Stimulated activated CD4-positive, alpha-beta T cell treated with anti-CD3 and anti-CD28 coated beads, Interleukin-1b, Interleukin-23, amount 100 ng/mL, for 4 hours (primary cell): ENCODE results near the gene CDC42EP4.
"Not testable (repeated sequence)": the region's sequence is repeated elsewhere in the genome, so short reads cannot be mapped to it uniquely, and the experiment has no call there.

Experiments used
- DNase-seq, 2 donors: peaks; one replicate each; pipeline ENCODE4 v3.0.0-alpha.2; 2020; ENCODE audit warnings: low read depth in 2 of 2

CDC42EP4 gene

GRCh38 chr17:73320601-73321264 lies 8.9 kb upstream of the CDC42EP4 start:
- no peak for DNase-seq

- no peak for DNase-seq
Observed at GRCh38 chr17:73319766-73320165, 8.0 kb upstream of the CDC42EP4 start.

GRCh38 chr17:73318836-73319235 lies 7.0 kb upstream of the CDC42EP4 start:
- no peak for DNase-seq

- DNase-seq, result no peak
Observed at GRCh38 chr17:73318427-73318813, 6.6 kb upstream of the CDC42EP4 start.

- DNase-seq, result no peak
Observed at GRCh38 chr17:73317513-73318426, 6.0 kb upstream of the CDC42EP4 start.

GRCh38 chr17:73316919-73317505 lies 5.2 kb upstream of the CDC42EP4 start:
- no peak for DNase-seq

GRCh38 chr17:73315471-73315870 lies 3.7 kb upstream of the CDC42EP4 start:
- no peak for DNase-seq

- DNase-seq, result no peak
Observed at GRCh38 chr17:73313526-73314127, 1.8 kb upstream of the CDC42EP4 start.

- DNase-seq, result not testable (repeated sequence)
Observed at GRCh38 chr17:73312887-73313286, 1.1 kb upstream of the CDC42EP4 start.

- DNase-seq, result peak in 1 of 2 donors; percentile 12
Observed at GRCh38 chr17:73311428-73311780, 397 bp downstream of the CDC42EP4 start.

GRCh38 chr17:73309727-73310596 lies 1.8 kb downstream of the CDC42EP4 start:
- DNase-seq, result no peak

- not testable (repeated sequence) for DNase-seq
Observed at GRCh38 chr17:73308959-73309358, 2.8 kb downstream of the CDC42EP4 start.

- no peak for DNase-seq
Observed at GRCh38 chr17:73308017-73308823, 3.6 kb downstream of the CDC42EP4 start.

- no peak for DNase-seq
Observed at GRCh38 chr17:73307130-73307529, 4.7 kb downstream of the CDC42EP4 start.

GRCh38 chr17:73305845-73306836 lies 5.7 kb downstream of the CDC42EP4 start:
- no peak for DNase-seq

- no peak for DNase-seq
Observed at GRCh38 chr17:73304971-73305812, 6.6 kb downstream of the CDC42EP4 start.

- no peak for DNase-seq
Observed at GRCh38 chr17:73304438-73304837, 7.4 kb downstream of the CDC42EP4 start.

GRCh38 chr17:73302189-73302588 lies 9.6 kb downstream of the CDC42EP4 start:
- DNase-seq, result no peak
